ENCODE measurements around the gene GATA2. TPM values are rescaled to one million over a fixed set of nuclear protein-coding genes. Genes with fewer than 3 reads are reported as not detected.

GATA2 gene
- polyA plus RNA-seq, 3 donors = 0.07 to 0.36 TPM; not detected in 1

DNA sequence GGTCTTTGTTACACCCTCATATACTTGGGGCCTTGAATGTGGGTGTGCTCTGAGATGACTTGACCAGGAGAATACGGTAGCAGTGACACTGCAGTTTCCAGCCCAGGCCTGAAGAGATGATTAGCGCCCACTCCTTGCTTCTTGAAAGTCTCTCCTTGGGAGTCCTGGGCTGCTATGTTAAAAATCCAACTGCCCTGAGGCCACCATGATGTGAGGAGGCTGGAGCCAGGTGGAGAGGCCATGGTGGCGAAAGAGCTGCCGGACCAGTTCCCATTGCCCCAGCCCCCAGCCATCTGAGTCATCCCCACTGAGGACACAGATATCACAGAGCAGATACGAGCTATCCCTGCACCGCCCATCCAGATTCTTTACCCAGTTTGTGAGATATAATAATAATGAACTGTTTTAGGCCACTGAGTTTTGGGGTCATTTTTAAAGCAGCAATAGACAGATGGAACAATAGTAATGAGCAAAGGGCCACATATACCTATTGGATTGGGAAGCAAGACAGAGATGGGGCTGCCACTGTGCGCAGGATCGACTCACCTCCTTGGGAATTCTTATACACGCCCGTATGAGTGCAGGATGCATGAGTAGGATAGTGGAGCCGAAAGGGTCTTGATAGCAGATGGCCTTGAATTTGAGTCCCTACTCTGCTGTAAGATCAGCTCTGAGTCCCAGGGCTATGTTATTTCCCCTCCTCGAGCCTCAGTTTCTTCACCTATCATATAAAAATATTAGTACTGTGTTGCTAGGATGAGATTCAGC is 12.1 kb upstream of the GATA2 start:
- H3K4me3 ChIP-seq (replicated peaks in 1 of 3; ENCODE audit: low read depth in 2 of 3, low read length in 3 of 3) = no peak overlapping the region
- no peak overlapping the region for H3K27ac ChIP-seq (ENCODE audit: low read depth in 1 of 2, low read length in 2 of 2)
- H3K36me3 ChIP-seq (replicated peaks in 1 of 2; ENCODE audit: control insufficient read depth in 1 of 2, insufficient read depth in 2 of 2, low read length in 2 of 2) = no peaks in the 10 kb centered on the region
- H3K4me1 Mint-ChIP-seq = peaks cover 3% of the 10 kb centered on the region
- no peak for DNase-seq
- peaks cover 2 to 16% (median 5%) of the 10 kb centered on the region in 3 donors for H3K27me3 Mint-ChIP-seq (ENCODE audit: low read depth in 3 of 3)
- no peak overlapping the region for H3K4me2 ChIP-seq (replicated peaks; ENCODE audit: extremely low read depth, low read length, poor library complexity, severe bottlenecking)
- H3K4me3 Mint-ChIP-seq = no peak overlapping the region
- H3K79me2 ChIP-seq (ENCODE audit: insufficient read depth, low read length) = no peaks in the 10 kb centered on the region
- H3K9me3 ChIP-seq (replicated peaks in 1 of 2; ENCODE audit: control insufficient read depth in 1 of 2, insufficient read depth in 1 of 2, low read length in 2 of 2) = no peaks in the 10 kb centered on the region
- intact Hi-C loops (cut with micrococcal nuclease) = no loop called here
- H3K4me1 ChIP-seq (ENCODE audit: control insufficient read depth in 1 of 2, insufficient read depth in 2 of 2, low read length in 2 of 2) = no peaks in the 10 kb centered on the region
- peak overlapping the region in 1 of 7 donors; percentile 64 for H3K27ac Mint-ChIP-seq
- H3K27me3 ChIP-seq (ENCODE audit: control insufficient read depth in 2 of 2, insufficient read depth in 2 of 2, low read length in 2 of 2) = no peaks in the 10 kb centered on the region
- WGBS (ENCODE audit: insufficient coverage) = 78% methylated on average over 3 of the region's 12 CpGs
- no peaks in the 10 kb centered on the region for H3K36me3 Mint-ChIP-seq
- peaks cover 0 to 7% (median 2%) of the 10 kb centered on the region in 7 donors for H3K9me3 Mint-ChIP-seq
- no peak for TF ChIP-seq CTCF (IDR thresholded peaks at IDR 0.05)
- no peaks in the 10 kb centered on the region for H4K20me1 ChIP-seq (ENCODE audit: insufficient read depth, low read length)
- H3K9ac ChIP-seq (ENCODE audit: insufficient read depth, low read length, poor library complexity, severe bottlenecking) = no peak overlapping the region
- H2AFZ ChIP-seq (ENCODE audit: insufficient read depth, low read depth, low read length, poor library complexity, severe bottlenecking) = no peak overlapping the region

GRCh38 chr3:128504533-128504915 is 11.5 kb upstream of the GATA2 start:
- no peaks in the 10 kb centered on the region for H3K36me3 Mint-ChIP-seq
- TF ChIP-seq CTCF (IDR thresholded peaks at IDR 0.05) = no peak
- H3K9me3 Mint-ChIP-seq = peaks cover 0 to 7% (median 3%) of the 10 kb centered on the region in 7 donors
- Histone ChIP-seq H3K4me2 (replicated peaks; ENCODE audit: extremely low read depth, low read length, poor library complexity, severe bottlenecking) (no peak overlapping the region), H3K27me3 (ENCODE audit: control insufficient read depth in 2 of 2, insufficient read depth in 2 of 2, low read length in 2 of 2) (no peaks in the 10 kb centered on the region), H4K20me1 (ENCODE audit: insufficient read depth, low read length) (no peaks in the 10 kb centered on the region), H3K79me2 (ENCODE audit: insufficient read depth, low read length) (no peaks in the 10 kb centered on the region), H3K4me3 (replicated peaks in 1 of 3; ENCODE audit: low read depth in 2 of 3, low read length in 3 of 3) (no peak overlapping the region), H2AFZ (ENCODE audit: insufficient read depth, low read depth, low read length, poor library complexity, severe bottlenecking) (no peak overlapping the region), H3K9me3 (replicated peaks in 1 of 2; ENCODE audit: control insufficient read depth in 1 of 2, insufficient read depth in 1 of 2, low read length in 2 of 2) (no peaks in the 10 kb centered on the region), H3K27ac (ENCODE audit: low read depth in 1 of 2, low read length in 2 of 2) (no peak overlapping the region), H3K9ac (ENCODE audit: insufficient read depth, low read length, poor library complexity, severe bottlenecking) (no peak overlapping the region), H3K4me1 (ENCODE audit: control insufficient read depth in 1 of 2, insufficient read depth in 2 of 2, low read length in 2 of 2) (no peaks in the 10 kb centered on the region), H3K36me3 (replicated peaks in 1 of 2; ENCODE audit: control insufficient read depth in 1 of 2, insufficient read depth in 2 of 2, low read length in 2 of 2) (no peaks in the 10 kb centered on the region)
- no peak overlapping the region for H3K4me3 Mint-ChIP-seq
- no peak overlapping the region for H3K27ac Mint-ChIP-seq
- H3K4me1 Mint-ChIP-seq = peaks cover 3% of the 10 kb centered on the region
- DNase-seq = no peak
- intact Hi-C loops (cut with micrococcal nuclease) = no loop called here
- peaks cover 2 to 18% (median 7%) of the 10 kb centered on the region in 3 donors for H3K27me3 Mint-ChIP-seq (ENCODE audit: low read depth in 3 of 3)
- 98% methylated on average over 8 of the region's 8 CpGs for whole genome bisulfite sequencing (ENCODE audit: insufficient coverage)

Measured in CD14-positive monocyte (primary cell).